ENCODE results near the gene RPE65. TPM values are rescaled to one million over a fixed set of nuclear protein-coding genes. Genes with fewer than 3 reads are reported as not detected.
"Not testable (repeated sequence)": the region's sequence is repeated elsewhere in the genome, so short reads cannot be mapped to it uniquely, and the experiment has no call there.

RPE65 gene
- total and polyA plus RNA-seq, 2 experiments from 2014 or later = not detected

DNA sequence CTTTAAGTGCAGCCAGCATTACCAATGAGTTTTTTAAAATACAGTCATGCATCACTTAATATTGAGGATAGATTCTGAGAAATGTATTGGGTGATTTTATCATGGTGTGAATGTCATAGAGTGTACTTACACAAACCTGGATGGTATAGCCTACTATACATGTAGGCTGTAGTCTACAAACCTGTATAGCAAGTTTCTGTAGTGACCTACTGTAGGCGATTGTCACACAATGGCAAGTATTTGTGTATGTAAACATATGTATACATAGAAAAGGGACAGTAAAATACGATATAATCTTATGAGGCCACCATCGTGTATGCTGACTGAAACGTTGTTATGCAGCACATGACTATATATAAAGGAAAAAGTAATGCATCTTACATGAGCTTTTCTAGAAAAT lies 48.2 kb downstream of the RPE65 start:
- no peak for DNase-seq
- no peaks in the 10 kb centered on the region for H3K36me3 ChIP-seq (ENCODE audit: low read depth)
- no peak overlapping the region for H3K9ac ChIP-seq
- H3K4me1 ChIP-seq (ENCODE audit: insufficient read depth) = no peaks in the 10 kb centered on the region
- H3K27me3 ChIP-seq (replicated peaks; ENCODE audit: insufficient read depth) = no peaks in the 10 kb centered on the region
- in situ Hi-C loops (cut with MboI) = no loop called here
- H3K79me2 ChIP-seq (ENCODE audit: insufficient read depth) = no peaks in the 10 kb centered on the region
- no peak overlapping the region for H3K4me3 ChIP-seq
- H3K27ac ChIP-seq = no peak overlapping the region
- WGBS, 2 experiments (ENCODE audit: low coverage in 1 of 2, low lambda C conversion rate in 2 of 2, missing lambda C conversion rate in 2 of 2) = 70 to 72% methylated on average over 4 of the region's 4 CpGs
- no peak overlapping the region for H3K4me2 ChIP-seq (ENCODE audit: unreplicated experiment)
- no peaks in the 10 kb centered on the region for H3K9me2 ChIP-seq (ENCODE audit: insufficient read depth)
- TF ChIP-seq EZH2 (IDR thresholded peaks at IDR 0.05; ENCODE audit: insufficient read depth, poor library complexity, severe bottlenecking) = no peak
- TF ChIP-seq EZH2phosphoT487 (IDR thresholded peaks at IDR 0.05; ENCODE audit: insufficient read depth, low read depth) = no peak
- H4K20me1 ChIP-seq (ENCODE audit: insufficient read depth) = no peaks in the 10 kb centered on the region
- no peaks in the 10 kb centered on the region for H3K9me3 ChIP-seq (ENCODE audit: low read depth)
- H3F3A ChIP-seq (ENCODE audit: insufficient read depth) = no peaks in the 10 kb centered on the region
- H2AFZ ChIP-seq = no peak overlapping the region

DNA sequence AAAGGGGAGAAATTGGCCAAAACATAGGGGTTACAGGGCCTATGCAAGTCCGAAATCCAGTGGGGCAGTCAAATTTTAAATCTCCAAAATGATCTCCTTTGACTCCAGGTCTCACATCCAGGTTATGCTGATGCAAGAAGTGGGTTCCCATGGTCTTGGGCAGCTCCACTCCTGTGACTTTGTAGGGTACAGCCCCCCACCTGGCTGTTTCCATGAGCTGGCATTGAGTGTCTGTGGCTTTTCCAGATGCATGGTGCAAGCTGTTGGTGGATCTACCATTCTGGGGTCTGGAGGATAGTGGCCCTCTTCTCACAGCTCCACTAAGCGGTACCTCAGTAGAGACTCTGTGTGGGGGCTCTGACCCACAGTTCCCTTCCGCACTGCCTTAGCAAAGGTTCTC lies 54.2 kb downstream of the RPE65 start:
- H3K9me2 ChIP-seq (ENCODE audit: insufficient read depth); H3K4me2 ChIP-seq (ENCODE audit: unreplicated experiment); H3K9ac ChIP-seq; H3F3A ChIP-seq (ENCODE audit: insufficient read depth); H3K27ac ChIP-seq; in situ Hi-C loops (cut with MboI); H3K4me3 ChIP-seq; H3K9me3 ChIP-seq (ENCODE audit: low read depth); H4K20me1 ChIP-seq (ENCODE audit: insufficient read depth); H2AFZ ChIP-seq; DNase-seq; H3K4me1 ChIP-seq (ENCODE audit: insufficient read depth); H3K36me3 ChIP-seq (ENCODE audit: low read depth); H3K27me3 ChIP-seq (replicated peaks; ENCODE audit: insufficient read depth); H3K79me2 ChIP-seq (ENCODE audit: insufficient read depth): not testable (repeated sequence)
- WGBS, 2 experiments (ENCODE audit: low coverage in 1 of 2, low lambda C conversion rate in 2 of 2, missing lambda C conversion rate in 2 of 2) = 87 to 100% methylated on average over 3 of the region's 3 CpGs

DNA sequence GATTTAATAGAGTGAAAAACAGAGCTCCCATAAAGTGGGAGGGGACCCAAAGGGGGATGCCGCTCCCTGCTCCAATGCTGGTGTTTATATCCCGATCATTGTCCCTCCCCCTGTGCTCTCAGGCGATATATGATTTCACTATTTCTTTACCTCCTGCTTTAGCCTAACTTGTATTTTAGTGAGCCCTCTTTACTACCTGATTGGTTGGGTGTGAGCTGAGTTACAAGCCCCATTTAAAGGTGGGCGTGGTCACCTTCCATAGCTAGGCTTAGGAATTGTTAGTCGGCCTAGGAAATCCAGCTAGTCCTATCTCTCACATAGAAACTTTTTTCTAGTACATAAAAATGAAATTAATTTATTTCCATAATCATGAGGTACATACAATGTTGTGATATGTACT lies 57.3 kb downstream of the RPE65 start:
- in situ Hi-C loops (cut with MboI); H3K4me2 ChIP-seq (ENCODE audit: unreplicated experiment); DNase-seq; H4K20me1 ChIP-seq (ENCODE audit: insufficient read depth); H3K36me3 ChIP-seq (ENCODE audit: low read depth); H3K9ac ChIP-seq; H3K4me3 ChIP-seq; H3K27me3 ChIP-seq (replicated peaks; ENCODE audit: insufficient read depth); H3K9me2 ChIP-seq (ENCODE audit: insufficient read depth); H2AFZ ChIP-seq; H3K9me3 ChIP-seq (ENCODE audit: low read depth); H3F3A ChIP-seq (ENCODE audit: insufficient read depth); H3K4me1 ChIP-seq (ENCODE audit: insufficient read depth); H3K79me2 ChIP-seq (ENCODE audit: insufficient read depth); H3K27ac ChIP-seq: not testable (repeated sequence)
- 68 to 76% methylated on average over 5 of the region's 5 CpGs for whole genome bisulfite sequencing, 2 experiments (ENCODE audit: low coverage in 1 of 2, low lambda C conversion rate in 2 of 2, missing lambda C conversion rate in 2 of 2)

DNA sequence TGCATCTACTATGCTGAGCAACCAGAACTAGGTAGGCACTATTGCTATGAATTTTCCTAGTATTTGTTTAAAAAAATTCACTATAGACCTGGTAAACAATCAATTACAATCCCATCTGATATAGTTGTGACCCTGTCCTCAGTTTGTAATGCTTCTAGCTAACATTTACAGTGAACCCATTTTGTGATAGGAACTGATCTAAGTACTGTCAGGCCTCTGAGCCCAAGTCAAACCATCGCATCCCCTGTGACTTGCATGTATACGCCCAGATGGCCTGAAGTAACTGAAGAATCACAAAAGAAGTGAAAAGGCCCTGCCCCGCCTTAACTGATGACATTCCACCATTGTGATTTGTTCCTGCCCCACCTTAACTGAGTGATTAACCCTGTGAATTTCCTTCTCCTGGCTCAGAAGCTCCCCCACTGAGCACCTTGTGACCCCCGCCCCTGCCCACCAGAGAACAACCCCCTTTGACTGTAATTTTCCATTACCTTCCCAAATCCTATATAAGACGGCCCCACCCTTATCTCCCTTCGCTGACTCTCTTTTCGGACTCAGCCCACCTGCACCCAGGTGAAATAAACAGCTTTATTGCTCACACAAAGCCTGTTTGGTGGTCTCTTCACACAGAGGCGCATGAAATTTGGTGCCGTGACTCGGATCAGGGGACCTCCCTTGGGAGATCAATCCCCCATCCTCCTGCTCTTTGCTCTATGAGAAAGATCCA lies 63.8 kb downstream of the RPE65 start:
- Histone ChIP-seq H3K4me3 (peak overlapping the region; percentile 24; the same call in 1 of the 2 replicates), H3F3A (ENCODE audit: insufficient read depth) (peaks cover 32% of the 10 kb centered on the region), H3K4me2 (ENCODE audit: unreplicated experiment) (peak overlapping the region; percentile 39), H3K4me1 (ENCODE audit: insufficient read depth) (peaks cover 28% of the 10 kb centered on the region)
- DNase-seq; H3K27ac ChIP-seq; H3K79me2 ChIP-seq (ENCODE audit: insufficient read depth); H3K9ac ChIP-seq; H3K27me3 ChIP-seq (replicated peaks; ENCODE audit: insufficient read depth); H3K36me3 ChIP-seq (ENCODE audit: low read depth); H3K9me2 ChIP-seq (ENCODE audit: insufficient read depth); H4K20me1 ChIP-seq (ENCODE audit: insufficient read depth); in situ Hi-C loops (cut with MboI); H2AFZ ChIP-seq; H3K9me3 ChIP-seq (ENCODE audit: low read depth): not testable (repeated sequence)
- WGBS, 2 experiments (ENCODE audit: low coverage in 1 of 2, low lambda C conversion rate in 2 of 2, missing lambda C conversion rate in 2 of 2) = 92 to 97% methylated on average over 10 of the region's 10 CpGs

DNA sequence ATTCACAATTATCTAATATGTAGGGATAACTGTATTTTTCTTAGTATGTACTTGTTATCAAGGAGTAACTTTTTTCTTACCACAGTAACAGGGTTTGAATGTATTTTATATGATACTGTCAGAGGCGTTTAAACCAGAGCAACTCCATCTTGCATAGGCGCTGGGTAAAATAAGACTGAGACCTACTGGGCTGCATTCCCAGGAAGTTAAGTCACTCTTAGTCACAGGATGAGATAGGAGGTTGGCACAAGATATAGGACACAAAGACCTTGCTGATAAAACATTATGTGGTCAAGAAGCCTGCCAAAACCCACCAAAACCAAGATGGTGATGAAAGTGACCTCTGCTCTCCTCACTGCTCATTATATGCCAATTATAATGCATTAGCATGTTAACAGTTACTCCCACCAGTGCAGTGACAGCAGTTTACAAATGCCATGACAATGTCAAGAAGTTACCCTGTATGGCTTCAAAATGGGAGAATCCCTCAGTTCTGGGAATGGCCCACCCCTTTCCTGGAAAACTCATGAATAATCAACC lies 64.8 kb downstream of the RPE65 start:
- Histone ChIP-seq H3K4me1 (ENCODE audit: insufficient read depth) (peaks cover 28% of the 10 kb centered on the region), H4K20me1 (ENCODE audit: insufficient read depth) (no peaks in the 10 kb centered on the region), H3K4me3 (peak overlapping the region; percentile 24), H3K4me2 (ENCODE audit: unreplicated experiment) (peak overlapping the region; percentile 39), H3F3A (ENCODE audit: insufficient read depth) (peaks cover 32% of the 10 kb centered on the region), H3K9me2 (ENCODE audit: insufficient read depth) (no peaks in the 10 kb centered on the region), H3K79me2 (ENCODE audit: insufficient read depth) (no peaks in the 10 kb centered on the region), H3K27me3 (replicated peaks; ENCODE audit: insufficient read depth) (no peaks in the 10 kb centered on the region), H3K36me3 (ENCODE audit: low read depth) (no peaks in the 10 kb centered on the region), H2AFZ (no peak overlapping the region), H3K9ac (no peak overlapping the region; the same call in 1 of the 2 replicates), H3K9me3 (ENCODE audit: low read depth) (no peaks in the 10 kb centered on the region), H3K27ac (peak overlapping the region; percentile 79)
- DNase-seq = peak; percentile 79
- in situ Hi-C loops (cut with MboI) = no loop called here
- WGBS, 2 experiments (ENCODE audit: low coverage in 1 of 2, low lambda C conversion rate in 2 of 2, missing lambda C conversion rate in 2 of 2) = 3% methylated on average over 2 of the region's 2 CpGs
- TF ChIP-seq EZH2phosphoT487 (IDR thresholded peaks at IDR 0.05; ENCODE audit: insufficient read depth, low read depth) (0 out of 2 replicates have a peak, but pooled peaks have one; percentile 52), EZH2 (IDR thresholded peaks at IDR 0.05; ENCODE audit: insufficient read depth, poor library complexity, severe bottlenecking) (no peak)
